IPS-NIHi11 (cell line): ENCODE results near the gene TLL2.

Experiments
- DNase-seq: peaks from one replicate; pipeline ENCODE4 v3.0.0; 2012; ENCODE audit warnings: mixed read lengths, low spot score

TLL2 gene

GRCh38 chr10:96390460-96390864, 123.3 kb downstream of the TLL2 start:
- DNase-seq = no peak

GRCh38 chr10:96389785-96390184, 123.9 kb downstream of the TLL2 start:
- no peak for DNase-seq

GRCh38 chr10:96387601-96388000, 126.1 kb downstream of the TLL2 start:
- DNase-seq = no peak

- no peak for DNase-seq
Measured at GRCh38 chr10:96387161-96387560, 126.6 kb downstream of the TLL2 start.

GRCh38 chr10:96384506-96384905, 129.2 kb downstream of the TLL2 start:
- DNase-seq = no peak

- DNase-seq = no peak
Measured at GRCh38 chr10:96380821-96381220, 132.9 kb downstream of the TLL2 start.

GRCh38 chr10:96379758-96380157, 134.0 kb downstream of the TLL2 start:
- DNase-seq = no peak

- no peak for DNase-seq
Measured at GRCh38 chr10:96378741-96379140, 135.0 kb downstream of the TLL2 start.

- DNase-seq = peak; percentile 34
Measured at GRCh38 chr10:96377816-96378294, 135.9 kb downstream of the TLL2 start.

GRCh38 chr10:96376483-96376882, 137.2 kb downstream of the TLL2 start:
- no peak for DNase-seq

GRCh38 chr10:96374985-96375830, 138.5 kb downstream of the TLL2 start:
- peak; percentile 96 for DNase-seq

GRCh38 chr10:96374639-96374984, 139.1 kb downstream of the TLL2 start:
- peak; percentile 38 for DNase-seq

- DNase-seq = no peak
Measured at GRCh38 chr10:96374004-96374403, 139.7 kb downstream of the TLL2 start.

GRCh38 chr10:96371356-96371755, 142.4 kb downstream of the TLL2 start:
- DNase-seq = no peak

GRCh38 chr10:96370584-96371157, 143.1 kb downstream of the TLL2 start:
- DNase-seq = peak; percentile 85

GRCh38 chr10:96369890-96370583, 143.7 kb downstream of the TLL2 start:
- DNase-seq = no peak

- DNase-seq = no peak
Measured at GRCh38 chr10:96368971-96369370, 144.8 kb downstream of the TLL2 start.

- no peak for DNase-seq
Measured at GRCh38 chr10:96367470-96367869, 146.3 kb downstream of the TLL2 start.

- no peak for DNase-seq
Measured at GRCh38 chr10:96366508-96366907, 147.2 kb downstream of the TLL2 start.

- no peak for DNase-seq
Measured at GRCh38 chr10:96365571-96365970, 148.2 kb downstream of the TLL2 start.

- DNase-seq = no peak
Measured at GRCh38 chr10:96360766-96361165, 153.0 kb downstream of the TLL2 start.

GRCh38 chr10:96360331-96360730, 153.4 kb downstream of the TLL2 start:
- no peak for DNase-seq

- DNase-seq = no peak
Measured at GRCh38 chr10:96359616-96360015, 154.1 kb downstream of the TLL2 start.
